ENCODE measurements around the gene E2F6.

The E2F6 gene, protein sequence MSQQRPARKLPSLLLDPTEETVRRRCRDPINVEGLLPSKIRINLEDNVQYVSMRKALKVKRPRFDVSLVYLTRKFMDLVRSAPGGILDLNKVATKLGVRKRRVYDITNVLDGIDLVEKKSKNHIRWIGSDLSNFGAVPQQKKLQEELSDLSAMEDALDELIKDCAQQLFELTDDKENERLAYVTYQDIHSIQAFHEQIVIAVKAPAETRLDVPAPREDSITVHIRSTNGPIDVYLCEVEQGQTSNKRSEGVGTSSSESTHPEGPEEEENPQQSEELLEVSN

DNA sequence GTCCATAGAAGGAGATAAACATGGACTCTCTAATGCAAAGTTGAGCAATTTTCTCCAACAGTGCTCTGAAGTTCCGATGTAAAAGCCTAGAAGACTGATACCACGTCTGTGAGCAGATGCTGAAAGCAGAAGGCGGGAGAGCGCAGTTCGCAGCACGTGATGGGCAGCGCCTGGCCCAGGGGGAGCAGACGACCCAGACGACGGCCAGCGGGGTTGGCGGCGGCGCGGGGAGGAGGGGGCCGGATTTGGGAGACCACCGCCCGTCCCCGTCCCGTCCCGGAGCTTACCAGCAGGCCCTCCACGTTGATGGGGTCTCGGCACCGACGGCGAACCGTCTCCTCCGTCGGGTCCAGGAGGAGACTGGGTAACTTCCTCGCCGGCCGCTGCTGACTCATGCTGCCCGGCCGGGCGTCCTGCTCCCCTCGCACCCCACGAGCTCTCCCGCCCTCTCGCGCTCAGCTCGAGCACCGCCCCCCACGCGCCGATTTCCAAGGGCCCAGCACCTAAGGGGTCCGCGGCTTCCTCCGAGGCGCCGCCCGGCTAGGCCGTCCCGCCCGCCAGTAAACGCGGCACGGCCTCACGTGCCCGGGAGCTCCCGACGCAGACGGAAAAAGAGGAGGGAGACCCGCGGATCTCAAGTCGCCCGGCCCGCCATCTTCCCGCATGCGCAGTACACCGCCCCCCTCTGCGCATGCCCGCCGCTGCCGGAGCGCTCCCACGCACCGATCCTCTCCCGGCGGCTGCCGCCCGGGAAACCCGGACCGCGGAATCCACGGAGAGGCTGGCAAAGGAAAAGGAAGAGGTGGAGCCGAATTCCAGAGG is at the start of gene E2F6:
TSS of gene E2F6 (minus strand) at position 677 of the 822 bp plus-strand sequence. CDS start at position 395, 282 bp downstream.
- peak; percentile 98 for DNase-seq

DNA sequence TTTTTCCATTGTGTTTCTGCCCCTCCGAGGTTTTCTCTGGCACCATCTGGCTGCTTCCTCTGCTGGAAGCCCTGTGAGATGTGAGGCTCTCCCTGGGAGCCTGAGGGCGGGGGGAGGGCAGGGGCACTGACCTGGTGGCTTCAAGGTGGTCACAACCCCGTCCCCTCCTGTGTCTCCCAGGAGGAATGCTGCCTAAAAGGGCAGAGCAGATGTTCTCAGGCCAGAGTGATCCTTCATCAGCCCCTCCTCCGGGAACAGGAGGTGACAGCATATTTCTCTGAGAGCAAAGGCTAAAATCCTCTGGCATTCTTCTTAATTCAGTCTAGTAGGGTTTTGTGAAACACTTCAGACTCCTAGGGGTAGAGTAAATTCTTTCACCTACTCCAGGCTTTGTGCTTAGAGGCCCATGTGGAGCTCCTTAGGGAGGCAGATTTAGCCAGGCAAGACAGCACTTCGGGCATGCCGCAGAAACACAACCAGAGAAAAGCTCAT is 49.6 kb upstream of the E2F6 start:
- DNase-seq = no peak

DNA sequence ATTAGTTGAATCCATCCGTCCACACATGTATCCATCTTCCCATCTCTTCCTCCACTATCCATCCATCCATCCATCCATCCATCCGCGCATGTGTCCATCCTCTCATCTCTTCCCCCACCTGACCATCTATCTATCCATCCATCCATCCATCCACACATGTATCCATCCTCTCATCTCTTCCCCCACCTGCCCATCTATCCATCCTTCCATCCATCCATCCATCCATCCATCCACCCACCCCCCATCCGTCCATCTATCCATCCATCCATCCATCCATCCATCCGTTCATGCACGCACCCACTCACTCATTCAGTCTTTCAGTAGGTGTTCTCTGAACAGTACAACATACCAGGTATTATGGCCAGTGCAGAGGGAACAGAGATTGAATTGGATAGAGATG is 48.9 kb upstream of the E2F6 start:
- no peak for DNase-seq

DNA sequence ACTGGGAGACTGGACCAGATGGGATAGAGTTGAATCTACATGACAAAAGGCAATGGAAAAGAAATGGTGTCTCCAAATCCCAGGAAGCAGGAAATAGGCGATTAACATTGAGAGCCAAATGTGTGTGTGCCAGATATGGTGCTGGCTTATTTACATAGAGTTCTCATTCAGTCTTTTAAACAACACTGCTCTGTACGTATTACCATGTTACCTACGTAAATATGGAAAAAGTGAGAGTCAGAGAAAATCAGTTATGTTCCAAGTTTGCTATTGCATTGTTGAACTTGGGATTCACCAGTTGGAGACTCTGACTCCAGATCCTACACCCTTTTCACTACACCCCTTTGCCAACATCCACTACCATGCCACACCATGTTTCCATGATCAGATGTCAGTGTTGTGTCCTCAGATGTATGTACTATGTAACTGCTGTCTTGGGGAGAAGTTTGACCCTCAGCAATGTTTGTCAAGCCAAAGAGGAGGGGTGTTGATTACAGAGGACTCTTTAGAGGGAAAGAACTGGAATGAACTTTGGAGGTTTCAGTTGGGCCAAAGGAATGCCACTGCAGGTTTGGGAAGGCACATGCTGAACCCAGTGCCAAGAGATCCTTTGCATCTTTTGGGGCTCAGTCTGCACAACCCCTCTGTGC is 48.2 kb upstream of the E2F6 start:
- DNase-seq = no peak

- DNase-seq = no peak
These were observed 47.4 kb upstream of the E2F6 start for GRCh38 chr2:11513319-11513718.

DNA sequence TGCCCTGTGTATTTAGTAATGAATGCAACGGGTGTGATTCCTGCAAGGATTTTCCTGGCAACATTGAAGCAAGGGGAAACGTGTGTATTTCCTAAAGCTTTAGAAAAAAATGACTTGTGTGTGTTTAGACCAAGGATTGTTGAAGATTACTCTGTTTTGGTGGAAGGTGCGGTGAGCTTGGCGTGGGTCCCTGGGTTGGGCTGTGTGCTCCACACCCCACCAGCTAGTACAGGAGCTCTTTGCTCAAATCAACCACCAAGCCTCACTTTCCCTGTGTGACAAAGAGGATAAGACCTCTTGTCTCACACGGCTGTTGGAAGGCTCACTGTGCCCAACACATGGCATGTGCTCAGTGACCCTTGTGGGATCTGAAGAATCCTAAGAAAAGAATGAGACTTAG is 46.5 kb upstream of the E2F6 start:
- DNase-seq = no peak

- DNase-seq = no peak
These were observed 43.8 kb upstream of the E2F6 start for GRCh38 chr2:11509657-11510360.

DNA sequence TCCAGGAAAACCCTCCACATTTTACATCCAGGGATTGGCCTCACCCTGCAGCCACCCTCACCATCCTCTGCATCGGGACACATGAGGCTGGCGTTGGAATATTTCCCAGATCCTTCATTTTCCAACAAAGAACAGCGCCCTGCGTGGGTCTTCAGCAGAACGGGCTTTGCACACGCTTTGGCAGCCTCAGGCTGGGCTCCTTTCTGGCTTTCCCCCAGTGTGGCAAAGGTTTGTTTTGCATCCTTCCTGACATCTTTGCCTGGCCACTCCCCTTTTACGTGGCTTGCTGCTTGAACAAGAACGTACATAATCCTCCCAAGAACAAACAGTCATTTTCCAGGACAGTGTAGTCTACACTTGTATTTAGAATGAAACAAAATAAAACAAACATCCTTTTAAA is 42.3 kb upstream of the E2F6 start:
- no peak for DNase-seq

GRCh38 chr2:11507517-11507916 is 41.6 kb upstream of the E2F6 start:
- DNase-seq = no peak

- DNase-seq = no peak
These were observed 40.6 kb upstream of the E2F6 start for GRCh38 chr2:11506611-11506969.

DNA sequence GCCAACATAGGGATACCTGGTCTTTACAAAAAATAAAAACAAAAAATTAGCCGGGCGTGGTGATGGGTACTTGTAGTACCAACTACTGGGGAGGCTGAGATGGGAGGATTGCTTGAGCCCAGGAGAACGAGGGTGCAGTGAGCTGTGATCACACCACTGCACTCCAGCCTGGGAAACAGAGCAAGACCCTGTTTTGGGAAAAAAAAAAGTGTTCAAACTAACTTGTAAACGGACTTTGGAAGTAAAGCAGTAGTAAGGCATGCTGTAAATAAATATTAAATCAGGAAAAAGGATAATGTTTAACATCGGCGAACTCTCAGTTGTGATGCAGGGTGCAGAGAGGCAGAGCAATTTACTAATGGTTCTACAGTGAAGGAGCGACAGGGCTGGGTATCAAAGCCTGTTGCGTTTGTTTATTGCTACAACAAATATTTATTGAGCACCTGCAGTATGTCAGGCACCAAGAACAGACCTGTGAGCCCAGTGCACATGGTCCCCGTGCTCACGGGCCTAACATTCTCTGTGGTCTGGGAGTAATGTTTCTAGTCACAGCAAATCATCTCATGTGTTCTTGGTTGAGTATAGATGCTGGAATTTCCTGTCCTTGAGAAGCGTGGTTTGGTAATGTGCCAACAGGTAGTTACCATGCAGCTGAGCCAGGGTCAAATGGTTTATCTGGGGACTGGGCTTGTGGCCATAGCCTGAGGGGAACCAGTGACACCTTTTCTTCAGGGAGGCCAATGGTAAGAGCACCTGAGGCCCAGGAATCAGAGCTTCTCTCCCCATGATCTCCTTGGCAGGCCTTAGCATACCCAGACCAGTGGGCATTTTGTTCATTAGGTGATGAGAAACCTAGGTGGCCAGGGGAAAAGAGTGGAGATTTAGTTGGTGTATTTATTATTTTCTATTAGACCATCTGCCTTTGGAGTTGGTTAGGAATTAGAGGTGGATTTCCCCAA is 40.0 kb upstream of the E2F6 start:
- DNase-seq = no peak

- no peak for DNase-seq
These were observed 37.5 kb upstream of the E2F6 start for GRCh38 chr2:11503354-11503927.

- DNase-seq = no peak
These were observed 36.9 kb upstream of the E2F6 start for GRCh38 chr2:11502740-11503292.

DNA sequence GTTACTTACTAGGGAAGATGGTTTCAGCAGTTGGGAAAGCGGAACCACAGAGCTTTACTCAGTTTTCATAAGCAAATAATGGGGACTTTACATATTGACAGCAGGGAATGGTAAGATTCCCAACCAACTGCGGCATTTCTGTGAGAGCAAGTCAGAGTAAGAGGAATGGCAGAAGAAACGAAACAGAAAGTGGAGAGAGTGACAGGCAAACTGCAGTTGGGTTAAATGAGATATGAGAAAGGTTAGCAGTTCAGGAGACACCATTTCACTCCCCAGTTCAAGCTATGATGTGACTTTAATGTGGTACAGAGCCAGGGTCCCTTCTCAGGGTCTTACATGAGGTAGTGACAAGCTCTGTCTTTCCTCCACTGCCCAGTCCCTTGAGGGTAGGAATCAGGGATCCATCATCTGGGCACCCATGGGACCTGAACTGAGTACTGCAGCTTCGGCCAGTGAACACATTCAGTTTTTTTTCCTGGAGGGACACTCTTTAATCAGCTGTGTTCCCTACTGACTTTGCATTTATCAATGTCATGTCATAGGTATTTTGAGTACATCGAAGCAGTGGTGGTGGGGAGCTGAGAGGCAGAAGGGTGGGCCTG is 34.8 kb upstream of the E2F6 start:
- DNase-seq = no peak

- no peak for DNase-seq
These were observed 33.3 kb upstream of the E2F6 start for GRCh38 chr2:11499081-11499743.

GRCh38 chr2:11498543-11499034 is 32.6 kb upstream of the E2F6 start:
- DNase-seq = peak; percentile 63

DNA sequence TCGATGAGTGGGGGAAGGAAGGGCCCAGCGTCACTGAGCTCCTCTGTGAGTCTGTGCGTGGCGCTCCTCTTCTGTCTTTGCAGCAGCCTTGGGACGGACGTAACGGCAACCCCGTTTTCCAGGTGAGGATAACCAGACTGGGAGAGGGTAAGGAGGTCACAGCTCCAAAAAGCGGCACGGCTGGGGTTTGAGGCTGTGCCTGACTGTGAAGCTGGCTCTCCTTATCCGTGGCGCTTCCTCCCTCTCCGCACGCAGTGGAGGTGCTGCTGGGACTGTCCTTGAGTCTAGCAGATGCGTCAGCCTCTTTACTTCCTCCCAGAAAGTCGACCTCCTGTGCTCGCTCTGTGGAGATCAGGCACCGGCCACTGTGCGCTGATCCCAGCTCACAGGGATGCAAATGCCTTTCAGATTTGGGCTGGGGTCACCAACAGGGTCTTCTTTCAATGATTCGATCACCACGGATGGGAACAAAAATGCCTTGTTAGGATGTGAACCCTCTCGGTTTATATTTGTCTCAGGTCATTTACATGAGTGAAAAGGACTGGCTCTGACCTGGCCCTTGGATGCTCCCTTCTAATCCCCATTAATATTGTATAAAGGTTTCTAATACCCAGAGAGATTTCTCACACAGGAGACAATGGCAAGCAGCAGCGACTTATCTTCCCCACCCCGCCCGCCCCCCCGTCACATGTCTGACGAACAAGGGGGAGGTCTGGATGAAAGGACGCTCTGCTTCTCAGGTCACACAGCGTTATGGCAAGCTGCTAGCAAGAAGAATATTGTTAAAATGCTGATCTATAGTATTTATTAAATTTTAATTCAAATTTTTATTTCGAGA is 30.1 kb upstream of the E2F6 start:
- DNase-seq = no peak

DNA sequence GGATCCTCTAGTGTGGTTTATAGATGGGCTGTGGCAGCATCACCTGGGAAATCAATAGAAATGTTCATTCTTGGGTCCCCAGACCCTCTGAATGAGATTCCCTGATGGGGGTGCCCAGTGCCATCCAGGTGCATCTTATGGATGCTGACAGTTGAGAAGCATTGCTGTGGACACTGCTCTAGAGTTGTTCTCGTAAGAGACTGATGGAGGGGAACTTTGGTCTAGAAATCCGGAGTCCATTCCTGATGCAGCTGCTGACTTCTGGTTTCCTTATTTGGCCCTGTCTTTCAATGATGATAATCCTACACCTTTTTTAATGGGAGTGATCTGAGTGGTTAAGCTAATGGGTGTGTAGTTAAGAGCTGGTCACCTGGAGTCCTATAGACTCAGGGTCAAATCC is 28.3 kb upstream of the E2F6 start:
- no peak for DNase-seq

GRCh38 chr2:11493282-11493681 is 27.3 kb upstream of the E2F6 start:
- DNase-seq = no peak
